ENCODE data around the gene LRRC18. TPM values are rescaled to one million over a fixed set of nuclear protein-coding genes. Genes with fewer than 3 reads are reported as not detected.

Gene LRRC18
- total RNA-seq, 1 experiment from 2014 or later, result not detected

DNA sequence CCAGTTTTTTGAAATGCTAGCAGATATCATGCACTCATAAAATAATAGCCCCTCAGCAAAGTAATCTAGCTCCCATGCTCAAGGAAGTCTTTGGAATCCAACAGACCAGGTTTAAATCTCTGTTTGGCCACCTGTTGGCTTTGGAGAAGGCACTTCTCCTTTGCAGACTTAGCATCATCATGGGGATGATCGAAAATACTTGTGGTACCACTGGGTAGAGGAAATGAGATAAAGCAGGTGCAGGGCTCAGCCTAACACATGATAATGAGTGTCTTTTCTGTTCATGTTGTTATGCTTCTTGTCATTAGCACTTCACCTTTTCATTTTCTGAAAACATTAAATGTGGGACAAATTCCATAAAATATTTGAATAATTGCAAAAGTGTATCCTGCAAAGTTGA lies 67.4 kb downstream of the LRRC18 start:
- ChIA-PET RAD21 (ENCODE audit: low non-redundant PET in 1 of 2, low total read pairs in 2 of 2, uncharacterized antibody in 2 of 2, unreplicated experiment in 2 of 2) (no interaction called here), CTCF (no interaction called here), POLR2A (no interaction called here)
- Histone ChIP-seq H3K9ac (ENCODE audit: low read length) (no peak overlapping the region), H3K4me2 (ENCODE audit: low read length) (no peak overlapping the region), H3K27ac (ENCODE audit: low read depth, low read length) (no peak overlapping the region), H3K79me2 (ENCODE audit: insufficient read depth, low read length) (no peaks in the 10 kb centered on the region), H3K27me3 (ENCODE audit: insufficient read depth, low read length) (peaks cover 34% of the 10 kb centered on the region), H4K20me1 (ENCODE audit: insufficient read depth) (no peaks in the 10 kb centered on the region), H3K4me3 (replicated peaks in 1 of 2; ENCODE audit: low read depth in 1 of 2, low read length in 2 of 2) (no peak overlapping the region), H3K36me3 (ENCODE audit: control insufficient read depth in 1 of 2, insufficient read depth in 2 of 2, low read length in 2 of 2) (no peaks in the 10 kb centered on the region), H3K4me1 (ENCODE audit: control insufficient read depth in 1 of 2, insufficient read depth in 2 of 2, low read length in 2 of 2) (no peaks in the 10 kb centered on the region), H3K9me2 (ENCODE audit: insufficient read depth) (no peaks in the 10 kb centered on the region), H3K9me3 (ENCODE audit: control insufficient read depth in 1 of 2, insufficient read depth in 1 of 2, low read depth in 1 of 2, low read length in 2 of 2) (no peaks in the 10 kb centered on the region), H2AFZ (ENCODE audit: low read depth, low read length, poor library complexity, severe bottlenecking) (no peak overlapping the region)
- intact Hi-C loops (cut with micrococcal nuclease), result no loop called here
- no TSS peak for BruUV-seq (replicated peaks)
- ATAC-seq (no peak), DNase-seq (ENCODE audit: low read depth, low spot score) (no peak)
- TF ChIP-seq, protein P1, sequence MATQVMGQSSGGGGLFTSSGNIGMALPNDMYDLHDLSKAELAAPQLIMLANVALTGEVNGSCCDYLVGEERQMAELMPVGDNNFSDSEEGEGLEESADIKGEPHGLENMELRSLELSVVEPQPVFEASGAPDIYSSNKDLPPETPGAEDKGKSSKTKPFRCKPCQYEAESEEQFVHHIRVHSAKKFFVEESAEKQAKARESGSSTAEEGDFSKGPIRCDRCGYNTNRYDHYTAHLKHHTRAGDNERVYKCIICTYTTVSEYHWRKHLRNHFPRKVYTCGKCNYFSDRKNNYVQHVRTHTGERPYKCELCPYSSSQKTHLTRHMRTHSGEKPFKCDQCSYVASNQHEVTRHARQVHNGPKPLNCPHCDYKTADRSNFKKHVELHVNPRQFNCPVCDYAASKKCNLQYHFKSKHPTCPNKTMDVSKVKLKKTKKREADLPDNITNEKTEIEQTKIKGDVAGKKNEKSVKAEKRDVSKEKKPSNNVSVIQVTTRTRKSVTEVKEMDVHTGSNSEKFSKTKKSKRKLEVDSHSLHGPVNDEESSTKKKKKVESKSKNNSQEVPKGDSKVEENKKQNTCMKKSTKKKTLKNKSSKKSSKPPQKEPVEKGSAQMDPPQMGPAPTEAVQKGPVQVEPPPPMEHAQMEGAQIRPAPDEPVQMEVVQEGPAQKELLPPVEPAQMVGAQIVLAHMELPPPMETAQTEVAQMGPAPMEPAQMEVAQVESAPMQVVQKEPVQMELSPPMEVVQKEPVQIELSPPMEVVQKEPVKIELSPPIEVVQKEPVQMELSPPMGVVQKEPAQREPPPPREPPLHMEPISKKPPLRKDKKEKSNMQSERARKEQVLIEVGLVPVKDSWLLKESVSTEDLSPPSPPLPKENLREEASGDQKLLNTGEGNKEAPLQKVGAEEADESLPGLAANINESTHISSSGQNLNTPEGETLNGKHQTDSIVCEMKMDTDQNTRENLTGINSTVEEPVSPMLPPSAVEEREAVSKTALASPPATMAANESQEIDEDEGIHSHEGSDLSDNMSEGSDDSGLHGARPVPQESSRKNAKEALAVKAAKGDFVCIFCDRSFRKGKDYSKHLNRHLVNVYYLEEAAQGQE (IDR thresholded peaks at IDR 0.05; ENCODE audit: low read depth), result no peak
- TF ChIP-seq, protein P2, sequence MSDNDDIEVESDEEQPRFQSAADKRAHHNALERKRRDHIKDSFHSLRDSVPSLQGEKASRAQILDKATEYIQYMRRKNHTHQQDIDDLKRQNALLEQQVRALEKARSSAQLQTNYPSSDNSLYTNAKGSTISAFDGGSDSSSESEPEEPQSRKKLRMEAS (IDR thresholded peaks at IDR 0.05), result no peak

Small RNAs within 50 kb of the gene (microRNA-seq; reads per million reads assigned to microRNA genes)
- gene MIR4294 (ENCODE audit: borderline number of aligned reads), result not detected

Other genes starting within 250 kb of the LRRC18 start
- 0.07 TPM for gene VSTM4, start 175.7 kb upstream of the LRRC18 start, total RNA-seq (2021; ENCODE audit: unreplicated experiment)
- not detected for gene FAM170B, start 194.2 kb upstream of the LRRC18 start, total RNA-seq (2021; ENCODE audit: unreplicated experiment)
- gene TMEM273, start 248.6 kb upstream of the LRRC18 start, total RNA-seq (2021; ENCODE audit: unreplicated experiment), result not detected

Measured in HCT116 (cell line).